Neural cell (in vitro differentiated cells): ENCODE data around the gene SETBP1.

ENCODE experiments used
- EZH2 ChIP-seq: fragments of 200-600, 300-800 bp; shearing (Covaris generic), sonication (generic); IDR thresholded peaks from 2 replicates; pipeline ENCODE4 v1.6.1; 2014; ENCODE audit warnings: antibody characterized with exemption, low read length, borderline replicate concordance, mild to moderate bottlenecking; ENCODE audit not compliant: insufficient read depth, poor library complexity, severe bottlenecking
- TF ChIP-seq, protein P1 (sequence below): fragments of 450-650 bp; IDR thresholded peaks from 2 replicates; pipeline ENCODE4 v1.5.1; 2014; ENCODE audit warnings: antibody characterized with exemption, mild to moderate bottlenecking, moderate library complexity; ENCODE audit not compliant: poor library complexity, severe bottlenecking

GRCh38 chr18:45037618-45038017 lies 356.9 kb downstream of the SETBP1 start:
- no peak for TF ChIP-seq EZH2
- TF ChIP-seq, protein P1, sequence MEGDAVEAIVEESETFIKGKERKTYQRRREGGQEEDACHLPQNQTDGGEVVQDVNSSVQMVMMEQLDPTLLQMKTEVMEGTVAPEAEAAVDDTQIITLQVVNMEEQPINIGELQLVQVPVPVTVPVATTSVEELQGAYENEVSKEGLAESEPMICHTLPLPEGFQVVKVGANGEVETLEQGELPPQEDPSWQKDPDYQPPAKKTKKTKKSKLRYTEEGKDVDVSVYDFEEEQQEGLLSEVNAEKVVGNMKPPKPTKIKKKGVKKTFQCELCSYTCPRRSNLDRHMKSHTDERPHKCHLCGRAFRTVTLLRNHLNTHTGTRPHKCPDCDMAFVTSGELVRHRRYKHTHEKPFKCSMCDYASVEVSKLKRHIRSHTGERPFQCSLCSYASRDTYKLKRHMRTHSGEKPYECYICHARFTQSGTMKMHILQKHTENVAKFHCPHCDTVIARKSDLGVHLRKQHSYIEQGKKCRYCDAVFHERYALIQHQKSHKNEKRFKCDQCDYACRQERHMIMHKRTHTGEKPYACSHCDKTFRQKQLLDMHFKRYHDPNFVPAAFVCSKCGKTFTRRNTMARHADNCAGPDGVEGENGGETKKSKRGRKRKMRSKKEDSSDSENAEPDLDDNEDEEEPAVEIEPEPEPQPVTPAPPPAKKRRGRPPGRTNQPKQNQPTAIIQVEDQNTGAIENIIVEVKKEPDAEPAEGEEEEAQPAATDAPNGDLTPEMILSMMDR: no peak
